ENCODE data around the gene SASH1. TPM values are rescaled to one million over a fixed set of nuclear protein-coding genes. Genes with fewer than 3 reads are reported as not detected.

The SASH1 gene
- polyA plus RNA-seq, 1 donor from 2014 or later: 7.0 TPM

DNA sequence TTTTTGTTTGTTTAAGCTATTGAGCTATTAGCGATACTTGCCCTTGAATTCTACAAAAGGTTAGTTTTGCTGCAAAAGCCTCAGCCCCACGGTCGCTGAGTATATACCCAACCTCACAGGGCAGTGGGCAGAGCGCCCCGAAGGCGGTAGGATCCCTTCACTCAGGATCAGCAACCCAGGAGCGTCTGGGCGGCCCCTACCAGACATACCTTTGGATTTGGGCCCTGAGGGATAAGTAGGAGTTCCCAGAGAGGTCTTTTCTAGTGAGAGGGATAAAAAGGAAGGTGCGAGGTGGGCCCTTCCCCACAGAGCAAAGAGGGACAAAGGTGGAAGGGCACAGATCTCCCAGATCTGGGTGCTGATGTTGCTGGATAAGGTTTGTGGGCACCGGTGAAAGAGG is 6.1 kb downstream of the SASH1 start:
- TF ChIP-seq SMC3 (conservative IDR thresholded peaks at IDR 0.05; ENCODE audit: poor library complexity): no peak
- no peak for TF ChIP-seq REST (IDR thresholded peaks at IDR 0.05; ENCODE audit: borderline replicate concordance)
- no peak for TF ChIP-seq TAF1 (IDR thresholded peaks at IDR 0.05; ENCODE audit: low read depth)
- no peak for TF ChIP-seq POLR2AphosphoS5 (IDR thresholded peaks at IDR 0.05)
- no peak for TF ChIP-seq EP300 (conservative IDR thresholded peaks at IDR 0.05; ENCODE audit: poor library complexity, severe bottlenecking)
- TF ChIP-seq, protein P1, sequence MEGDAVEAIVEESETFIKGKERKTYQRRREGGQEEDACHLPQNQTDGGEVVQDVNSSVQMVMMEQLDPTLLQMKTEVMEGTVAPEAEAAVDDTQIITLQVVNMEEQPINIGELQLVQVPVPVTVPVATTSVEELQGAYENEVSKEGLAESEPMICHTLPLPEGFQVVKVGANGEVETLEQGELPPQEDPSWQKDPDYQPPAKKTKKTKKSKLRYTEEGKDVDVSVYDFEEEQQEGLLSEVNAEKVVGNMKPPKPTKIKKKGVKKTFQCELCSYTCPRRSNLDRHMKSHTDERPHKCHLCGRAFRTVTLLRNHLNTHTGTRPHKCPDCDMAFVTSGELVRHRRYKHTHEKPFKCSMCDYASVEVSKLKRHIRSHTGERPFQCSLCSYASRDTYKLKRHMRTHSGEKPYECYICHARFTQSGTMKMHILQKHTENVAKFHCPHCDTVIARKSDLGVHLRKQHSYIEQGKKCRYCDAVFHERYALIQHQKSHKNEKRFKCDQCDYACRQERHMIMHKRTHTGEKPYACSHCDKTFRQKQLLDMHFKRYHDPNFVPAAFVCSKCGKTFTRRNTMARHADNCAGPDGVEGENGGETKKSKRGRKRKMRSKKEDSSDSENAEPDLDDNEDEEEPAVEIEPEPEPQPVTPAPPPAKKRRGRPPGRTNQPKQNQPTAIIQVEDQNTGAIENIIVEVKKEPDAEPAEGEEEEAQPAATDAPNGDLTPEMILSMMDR (IDR thresholded peaks at IDR 0.05; ENCODE audit: poor library complexity, severe bottlenecking): no peak
- no peak for TF ChIP-seq MXI1 (conservative IDR thresholded peaks at IDR 0.05; ENCODE audit: poor library complexity, severe bottlenecking)
- TF ChIP-seq EZH2 (IDR thresholded peaks at IDR 0.05; ENCODE audit: borderline replicate concordance, insufficient read depth, low read length, poor library complexity, severe bottlenecking): no peak
- no peak for TF ChIP-seq RAD21 (conservative IDR thresholded peaks at IDR 0.05)
- H3K9ac ChIP-seq (ENCODE audit: low read length): no peak overlapping the region
- no peaks in the 10 kb centered on the region for H3K9me2 ChIP-seq (ENCODE audit: insufficient read depth, low read length)
- peaks cover 22% of the 10 kb centered on the region for H3K27me3 ChIP-seq (ENCODE audit: insufficient read depth, low read depth, low read length)
- H3K4me2 ChIP-seq (ENCODE audit: low read length): no peak overlapping the region
- H3K79me2 ChIP-seq (replicated peaks; ENCODE audit: insufficient read depth, low read length): no peaks in the 10 kb centered on the region
- H3K27ac ChIP-seq (ENCODE audit: low read length): no peak overlapping the region
- no peaks in the 10 kb centered on the region for H3K36me3 ChIP-seq (ENCODE audit: insufficient read depth, low read length)
- no peaks in the 10 kb centered on the region for H3F3A ChIP-seq (ENCODE audit: insufficient read depth, low read length, poor library complexity, severe bottlenecking)
- no peak overlapping the region for H2AFZ ChIP-seq (ENCODE audit: low read depth, low read length)
- no peaks in the 10 kb centered on the region for H3K9me3 ChIP-seq (ENCODE audit: low read length)
- H4K20me1 ChIP-seq (ENCODE audit: insufficient read depth): no peaks in the 10 kb centered on the region
- H3K4me3 ChIP-seq (ENCODE audit: low read length): no peak overlapping the region

GRCh38 chr6:148349466-148349865 is 6.8 kb downstream of the SASH1 start:
- Histone ChIP-seq H3K27ac (ENCODE audit: low read length) (no peak overlapping the region), H3K79me2 (replicated peaks; ENCODE audit: insufficient read depth, low read length) (no peaks in the 10 kb centered on the region), H3K9ac (ENCODE audit: low read length) (no peak overlapping the region), H3K9me3 (ENCODE audit: low read length) (no peaks in the 10 kb centered on the region), H3F3A (ENCODE audit: insufficient read depth, low read length, poor library complexity, severe bottlenecking) (no peaks in the 10 kb centered on the region), H3K36me3 (ENCODE audit: insufficient read depth, low read length) (no peaks in the 10 kb centered on the region), H3K4me3 (ENCODE audit: low read length) (no peak overlapping the region), H3K9me2 (ENCODE audit: insufficient read depth, low read length) (no peaks in the 10 kb centered on the region), H4K20me1 (ENCODE audit: insufficient read depth) (no peaks in the 10 kb centered on the region), H3K27me3 (ENCODE audit: insufficient read depth, low read depth, low read length) (peaks cover 15% of the 10 kb centered on the region), H2AFZ (ENCODE audit: low read depth, low read length) (no peak overlapping the region), H3K4me2 (ENCODE audit: low read length) (no peak overlapping the region)
- TF ChIP-seq POLR2AphosphoS5 (IDR thresholded peaks at IDR 0.05) (no peak), EP300 (conservative IDR thresholded peaks at IDR 0.05; ENCODE audit: poor library complexity, severe bottlenecking) (no peak), RAD21 (conservative IDR thresholded peaks at IDR 0.05) (no peak), MXI1 (conservative IDR thresholded peaks at IDR 0.05; ENCODE audit: poor library complexity, severe bottlenecking) (no peak)
- TF ChIP-seq, protein P1 (IDR thresholded peaks at IDR 0.05; ENCODE audit: poor library complexity, severe bottlenecking): no peak

All from neural cell (in vitro differentiated cells).